SJCRH30 (cell line): ENCODE data around the gene ECT2L. TPM values are rescaled to one million over a fixed set of nuclear protein-coding genes. Genes with fewer than 3 reads are reported as not detected.

Source experiments
- total RNA-seq: library from RNA; depleted of rRNA; stranded (reverse); fragments of >200 nt; shearing (Covaris generic); gene quantifications from 2 replicates; pipeline ENCODE4 v1.2.3, GENCODE V29; 2014; rRNA removed

Gene ECT2L
- total RNA-seq, 1 experiment from 2014 or later = not detected

Other genes with a start within 250 kb of the ECT2L start
- 9.7 and 12.5 TPM in 2 replicates for gene CCDC28A, start 22.3 kb upstream of the ECT2L start, total RNA-seq
- 65.7 and 66.7 TPM in 2 replicates for gene REPS1, start 192.2 kb downstream of the ECT2L start, total RNA-seq
- gene ABRACL, start 232.7 kb downstream of the ECT2L start, total RNA-seq = 55.0 and 56.2 TPM in 2 replicates